Putamen (tissue), 1 donor: ENCODE results near the gene TSPAN32.

Experiments used
- DNase-seq: peaks from one replicate; pipeline ENCODE4 v3.0.0-alpha.2; 2016; ENCODE audit warnings: low spot score

Gene TSPAN32

DNA sequence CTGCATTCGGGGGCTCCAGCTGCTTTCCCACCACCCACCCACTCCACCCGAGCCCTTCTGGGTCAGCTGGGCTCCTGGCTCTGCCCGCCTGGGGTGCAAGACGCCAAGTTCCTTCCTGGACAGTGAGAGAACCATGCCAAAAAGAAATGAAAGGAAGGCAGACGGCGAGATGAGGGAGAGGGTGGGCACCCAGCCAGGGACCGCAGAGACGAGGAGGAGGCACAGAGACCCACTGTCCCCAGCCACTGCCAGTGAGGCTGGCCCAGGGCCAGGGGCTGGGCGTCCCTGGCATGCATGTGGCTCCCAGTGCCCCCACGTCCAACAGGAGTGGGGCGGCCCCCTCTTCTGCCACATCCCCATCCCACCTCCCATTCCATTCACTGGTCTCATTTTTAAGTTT is 64.5 kb downstream of the TSPAN32 start:
- no peak for DNase-seq

DNA sequence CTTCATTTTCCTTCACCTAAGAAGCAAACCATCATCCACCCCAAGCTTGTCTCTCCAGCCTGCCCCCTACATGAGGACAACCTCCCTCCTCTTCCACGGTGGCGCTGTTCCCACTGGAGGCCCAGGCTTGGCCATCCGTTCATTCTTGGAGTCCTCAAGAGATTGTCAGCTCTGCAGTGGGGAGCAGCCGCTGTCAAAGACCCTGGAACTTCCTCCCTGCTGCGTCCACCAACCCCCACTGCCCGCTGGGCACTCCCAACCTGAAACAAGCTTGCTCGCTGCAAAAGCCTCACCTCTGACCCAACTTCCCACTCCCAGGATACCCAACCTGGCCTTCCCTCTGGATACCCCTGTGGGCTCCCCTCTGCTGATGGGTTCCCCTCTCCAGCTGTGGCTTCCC is 64.9 kb downstream of the TSPAN32 start:
- no peak for DNase-seq

DNA sequence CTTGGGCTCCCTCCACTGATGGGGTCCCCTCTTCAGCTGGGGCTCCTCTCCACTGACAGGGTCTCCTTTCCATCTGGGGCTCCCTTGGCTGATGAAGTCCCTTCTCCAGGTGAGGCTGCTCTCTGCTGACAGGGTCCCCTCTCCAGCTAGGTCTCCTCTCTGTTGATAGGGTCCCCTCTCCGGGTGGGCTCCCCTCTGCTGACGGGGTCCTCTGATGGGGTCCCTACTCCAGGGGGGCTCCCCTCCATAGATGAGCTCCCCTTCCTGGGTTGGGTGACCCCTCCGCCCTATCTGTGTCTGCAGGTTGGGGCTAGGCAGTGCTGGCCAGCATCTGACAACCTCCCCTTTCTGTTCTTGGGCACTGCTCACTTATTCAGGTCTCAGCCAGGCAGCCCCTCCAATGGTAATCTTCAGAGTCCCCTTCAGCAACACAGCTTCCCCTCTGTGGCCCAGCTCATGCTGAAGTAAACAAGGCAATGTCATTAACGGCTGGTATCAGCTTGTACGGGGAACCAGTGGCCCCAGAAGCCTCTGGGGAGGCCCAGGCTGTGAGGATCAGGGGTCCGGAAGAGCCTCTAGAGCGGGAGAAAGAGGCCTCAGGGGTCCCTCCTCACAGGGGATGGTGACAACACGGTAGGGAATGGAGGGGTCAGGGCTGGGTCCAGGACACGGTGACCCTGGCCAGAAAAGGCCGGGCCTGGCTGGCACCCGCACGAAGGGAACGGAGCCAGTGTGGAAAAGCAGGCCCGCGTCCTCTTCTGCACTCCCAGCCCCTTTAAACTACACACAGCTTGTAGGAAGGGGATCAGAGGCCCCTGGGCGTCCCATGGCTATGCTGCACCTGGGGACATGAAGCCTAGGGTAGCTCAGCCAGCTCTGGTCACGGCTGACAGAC is 65.7 kb downstream of the TSPAN32 start:
- no peak for DNase-seq
